Measurements from ENCODE around the gene MAP3K7. TPM values are rescaled to one million over a fixed set of nuclear protein-coding genes. Genes with fewer than 3 reads are reported as not detected.

The MAP3K7 gene
- polyA plus RNA-seq, 1 donor (not counting 4 experiments of a cell fraction or from before 2014, with no cell fraction given): 43.5 TPM

GRCh38 chr6:90484385-90484784 is 102.5 kb downstream of the MAP3K7 start:
- H3K79me2 ChIP-seq (ENCODE audit: control insufficient read depth, insufficient read depth, low read length): no peaks in the 10 kb centered on the region
- no peak overlapping the region for H3K9ac ChIP-seq (ENCODE audit: control insufficient read depth, extremely low read depth, insufficient read depth, low read length)
- FAIRE-seq: no peak
- no peaks in the 10 kb centered on the region for H3K9me1 ChIP-seq (ENCODE audit: control insufficient read depth, extremely low read depth, insufficient read depth, low read length)
- H3K4me1 ChIP-seq (ENCODE audit: control insufficient read depth, extremely low read depth, insufficient read depth, low read length): peaks cover under 1% of the 10 kb centered on the region
- no peaks in the 10 kb centered on the region for H3K36me3 ChIP-seq (ENCODE audit: control insufficient read depth in 2 of 2, extremely low read depth in 1 of 2, insufficient read depth in 2 of 2, low read length in 2 of 2)
- no peaks in the 10 kb centered on the region for H3K27me3 ChIP-seq (ENCODE audit: control insufficient read depth, extremely low read depth, insufficient read depth, low read length)
- dilution Hi-C loops (cut with MboI; ENCODE audit: extremely low pct_ligation_motif_present, low sequenced_read_pairs): no loop called here
- H2AFZ ChIP-seq (ENCODE audit: control insufficient read depth, low read length): no peak overlapping the region
- DNase-seq (ENCODE audit: low read depth, low spot score): no peak
- TF ChIP-seq EZH2 (IDR thresholded peaks at IDR 0.05; ENCODE audit: low read length) (no peak), CTCF (optimal IDR thresholded peaks at IDR 0.05 in 1 of 3, IDR thresholded peaks at IDR 0.05 in 1 of 3, conservative IDR thresholded peaks at IDR 0.05 in 1 of 3; ENCODE audit: extremely low read depth in 1 of 3, insufficient read depth in 2 of 3, low read length in 3 of 3) (no peak)
- H4K20me1 ChIP-seq (ENCODE audit: control insufficient read depth, extremely low read depth, insufficient read depth, low read length): no peaks in the 10 kb centered on the region
- H3K4me2 ChIP-seq (ENCODE audit: control insufficient read depth, extremely low read depth, insufficient read depth, low read depth, low read length): no peak overlapping the region
- H3K27ac ChIP-seq (ENCODE audit: control insufficient read depth, insufficient read depth, low read length): no peak overlapping the region
- no peaks in the 10 kb centered on the region for H3K9me3 ChIP-seq (ENCODE audit: control insufficient read depth, low read depth, low read length)
- H3K4me3 ChIP-seq (ENCODE audit: control insufficient read depth in 2 of 3, extremely low read depth in 1 of 3, insufficient read depth in 2 of 3, low read depth in 1 of 3, low read length in 3 of 3): no peak overlapping the region

GRCh38 chr6:90483956-90484355 is 102.9 kb downstream of the MAP3K7 start:
- Histone ChIP-seq H3K4me3 (ENCODE audit: control insufficient read depth in 2 of 3, extremely low read depth in 1 of 3, insufficient read depth in 2 of 3, low read depth in 1 of 3, low read length in 3 of 3) (no peak overlapping the region), H3K4me1 (ENCODE audit: control insufficient read depth, extremely low read depth, insufficient read depth, low read length) (peaks cover 5% of the 10 kb centered on the region), H2AFZ (ENCODE audit: control insufficient read depth, low read length) (no peak overlapping the region), H3K9me1 (ENCODE audit: control insufficient read depth, extremely low read depth, insufficient read depth, low read length) (no peaks in the 10 kb centered on the region), H3K27me3 (ENCODE audit: control insufficient read depth, extremely low read depth, insufficient read depth, low read length) (no peaks in the 10 kb centered on the region), H3K9me3 (ENCODE audit: control insufficient read depth, low read depth, low read length) (no peaks in the 10 kb centered on the region), H3K27ac (ENCODE audit: control insufficient read depth, insufficient read depth, low read length) (no peak overlapping the region), H3K4me2 (ENCODE audit: control insufficient read depth, extremely low read depth, insufficient read depth, low read depth, low read length) (no peak overlapping the region), H3K9ac (ENCODE audit: control insufficient read depth, extremely low read depth, insufficient read depth, low read length) (no peak overlapping the region), H4K20me1 (ENCODE audit: control insufficient read depth, extremely low read depth, insufficient read depth, low read length) (no peaks in the 10 kb centered on the region), H3K36me3 (ENCODE audit: control insufficient read depth in 2 of 2, extremely low read depth in 1 of 2, insufficient read depth in 2 of 2, low read length in 2 of 2) (no peaks in the 10 kb centered on the region), H3K79me2 (ENCODE audit: control insufficient read depth, insufficient read depth, low read length) (no peaks in the 10 kb centered on the region)
- no peak for DNase-seq (ENCODE audit: low read depth, low spot score)
- TF ChIP-seq EZH2 (IDR thresholded peaks at IDR 0.05; ENCODE audit: low read length) (no peak), CTCF (optimal IDR thresholded peaks at IDR 0.05 in 1 of 3, IDR thresholded peaks at IDR 0.05 in 1 of 3, conservative IDR thresholded peaks at IDR 0.05 in 1 of 3; ENCODE audit: extremely low read depth in 1 of 3, insufficient read depth in 2 of 3, low read length in 3 of 3) (no peak)
- dilution Hi-C loops (cut with MboI; ENCODE audit: extremely low pct_ligation_motif_present, low sequenced_read_pairs): no loop called here
- no peak for FAIRE-seq

Data from keratinocyte (primary cell).